ENCODE data around the gene USP6NL.
"Not testable (repeated sequence)": the region's sequence is repeated elsewhere in the genome, so short reads cannot be mapped to it uniquely, and the experiment has no call there.

Gene USP6NL

DNA sequence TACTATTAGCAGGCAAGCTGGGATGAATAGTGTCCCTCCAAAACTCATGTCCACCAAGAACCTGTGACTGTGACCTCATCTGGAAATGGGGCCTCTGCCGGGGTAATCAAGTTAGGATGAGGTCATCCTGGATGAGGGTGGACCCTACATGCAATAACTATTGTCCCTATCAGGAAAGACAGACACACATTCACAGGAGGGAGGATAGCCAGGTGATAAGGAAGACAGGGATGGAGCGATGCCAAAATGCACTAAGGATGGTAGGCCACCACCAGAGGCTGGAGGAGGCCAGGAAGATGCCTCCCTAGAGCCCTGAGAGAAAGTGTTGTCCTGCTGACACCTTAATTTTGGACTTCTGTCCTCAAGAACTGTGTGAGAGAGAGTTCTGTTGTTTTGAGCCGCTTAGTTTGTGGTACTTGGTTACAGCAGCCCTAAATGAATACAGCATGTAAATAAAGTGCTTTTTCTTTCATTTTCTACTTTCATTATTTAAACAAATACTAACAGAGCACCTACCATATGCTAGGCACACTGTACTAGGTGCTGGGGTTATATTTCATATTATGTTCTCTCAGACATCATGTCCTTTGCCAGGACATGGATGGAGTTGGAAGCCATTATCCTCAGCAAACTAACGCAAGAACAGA is 111.9 kb downstream of the USP6NL start:
- TF ChIP-seq POLR2AphosphoS5 (IDR thresholded peaks at IDR 0.05; ENCODE audit: low read depth) (no peak), GABPA (IDR thresholded peaks at IDR 0.05; ENCODE audit: low read depth) (no peak), SPI1 (IDR thresholded peaks at IDR 0.05; ENCODE audit: borderline replicate concordance, low read depth) (no peak)
- no peak for DNase-seq (ENCODE audit: low read depth in 1 of 2, low spot score in 1 of 2)
- Histone ChIP-seq H3K27ac (replicated peaks) (no peak overlapping the region), H3K4me3 (replicated peaks; ENCODE audit: insufficient read depth, low read length) (no peak overlapping the region), H3K27me3 (ENCODE audit: insufficient read depth, poor library complexity, severe bottlenecking) (no peaks in the 10 kb centered on the region)

DNA sequence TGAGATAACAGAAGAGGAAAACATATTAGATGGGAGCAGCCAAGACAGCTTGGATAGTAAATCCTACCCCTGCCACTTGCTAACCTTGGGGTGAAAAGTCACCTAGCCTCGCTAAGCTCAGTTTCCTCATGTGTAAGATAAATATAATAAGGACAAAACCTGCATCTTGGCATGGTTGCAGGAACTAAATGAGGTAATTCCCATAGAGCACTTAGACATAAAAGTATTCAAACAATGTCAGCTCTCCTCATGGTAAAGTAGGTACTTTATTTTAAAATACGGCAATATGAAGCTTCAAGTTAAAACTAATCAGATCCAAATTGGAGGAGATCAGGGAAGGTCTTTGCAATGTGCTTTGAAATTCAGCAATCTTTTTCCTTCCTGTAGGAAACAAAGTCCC is 113.1 kb downstream of the USP6NL start:
- TF ChIP-seq, protein P1, sequence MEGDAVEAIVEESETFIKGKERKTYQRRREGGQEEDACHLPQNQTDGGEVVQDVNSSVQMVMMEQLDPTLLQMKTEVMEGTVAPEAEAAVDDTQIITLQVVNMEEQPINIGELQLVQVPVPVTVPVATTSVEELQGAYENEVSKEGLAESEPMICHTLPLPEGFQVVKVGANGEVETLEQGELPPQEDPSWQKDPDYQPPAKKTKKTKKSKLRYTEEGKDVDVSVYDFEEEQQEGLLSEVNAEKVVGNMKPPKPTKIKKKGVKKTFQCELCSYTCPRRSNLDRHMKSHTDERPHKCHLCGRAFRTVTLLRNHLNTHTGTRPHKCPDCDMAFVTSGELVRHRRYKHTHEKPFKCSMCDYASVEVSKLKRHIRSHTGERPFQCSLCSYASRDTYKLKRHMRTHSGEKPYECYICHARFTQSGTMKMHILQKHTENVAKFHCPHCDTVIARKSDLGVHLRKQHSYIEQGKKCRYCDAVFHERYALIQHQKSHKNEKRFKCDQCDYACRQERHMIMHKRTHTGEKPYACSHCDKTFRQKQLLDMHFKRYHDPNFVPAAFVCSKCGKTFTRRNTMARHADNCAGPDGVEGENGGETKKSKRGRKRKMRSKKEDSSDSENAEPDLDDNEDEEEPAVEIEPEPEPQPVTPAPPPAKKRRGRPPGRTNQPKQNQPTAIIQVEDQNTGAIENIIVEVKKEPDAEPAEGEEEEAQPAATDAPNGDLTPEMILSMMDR (IDR thresholded peaks at IDR 0.05; ENCODE audit: insufficient read depth, low read length): no peak
- TF ChIP-seq, protein P2, sequence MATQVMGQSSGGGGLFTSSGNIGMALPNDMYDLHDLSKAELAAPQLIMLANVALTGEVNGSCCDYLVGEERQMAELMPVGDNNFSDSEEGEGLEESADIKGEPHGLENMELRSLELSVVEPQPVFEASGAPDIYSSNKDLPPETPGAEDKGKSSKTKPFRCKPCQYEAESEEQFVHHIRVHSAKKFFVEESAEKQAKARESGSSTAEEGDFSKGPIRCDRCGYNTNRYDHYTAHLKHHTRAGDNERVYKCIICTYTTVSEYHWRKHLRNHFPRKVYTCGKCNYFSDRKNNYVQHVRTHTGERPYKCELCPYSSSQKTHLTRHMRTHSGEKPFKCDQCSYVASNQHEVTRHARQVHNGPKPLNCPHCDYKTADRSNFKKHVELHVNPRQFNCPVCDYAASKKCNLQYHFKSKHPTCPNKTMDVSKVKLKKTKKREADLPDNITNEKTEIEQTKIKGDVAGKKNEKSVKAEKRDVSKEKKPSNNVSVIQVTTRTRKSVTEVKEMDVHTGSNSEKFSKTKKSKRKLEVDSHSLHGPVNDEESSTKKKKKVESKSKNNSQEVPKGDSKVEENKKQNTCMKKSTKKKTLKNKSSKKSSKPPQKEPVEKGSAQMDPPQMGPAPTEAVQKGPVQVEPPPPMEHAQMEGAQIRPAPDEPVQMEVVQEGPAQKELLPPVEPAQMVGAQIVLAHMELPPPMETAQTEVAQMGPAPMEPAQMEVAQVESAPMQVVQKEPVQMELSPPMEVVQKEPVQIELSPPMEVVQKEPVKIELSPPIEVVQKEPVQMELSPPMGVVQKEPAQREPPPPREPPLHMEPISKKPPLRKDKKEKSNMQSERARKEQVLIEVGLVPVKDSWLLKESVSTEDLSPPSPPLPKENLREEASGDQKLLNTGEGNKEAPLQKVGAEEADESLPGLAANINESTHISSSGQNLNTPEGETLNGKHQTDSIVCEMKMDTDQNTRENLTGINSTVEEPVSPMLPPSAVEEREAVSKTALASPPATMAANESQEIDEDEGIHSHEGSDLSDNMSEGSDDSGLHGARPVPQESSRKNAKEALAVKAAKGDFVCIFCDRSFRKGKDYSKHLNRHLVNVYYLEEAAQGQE (IDR thresholded peaks at IDR 0.05; ENCODE audit: insufficient replicate concordance, low read depth): no peak
- no peak for TF ChIP-seq SPI1 (IDR thresholded peaks at IDR 0.05; ENCODE audit: borderline replicate concordance, low read depth)
- TF ChIP-seq GABPA (IDR thresholded peaks at IDR 0.05; ENCODE audit: low read depth): no peak
- TF ChIP-seq POLR2AphosphoS5 (IDR thresholded peaks at IDR 0.05; ENCODE audit: low read depth): no peak
- Histone ChIP-seq H3K27ac (replicated peaks) (no peak overlapping the region), H3K27me3 (ENCODE audit: insufficient read depth, poor library complexity, severe bottlenecking) (no peaks in the 10 kb centered on the region), H3K4me3 (replicated peaks; ENCODE audit: insufficient read depth, low read length) (no peak overlapping the region)
- DNase-seq (ENCODE audit: low read depth in 1 of 2, low spot score in 1 of 2): no peak

DNA sequence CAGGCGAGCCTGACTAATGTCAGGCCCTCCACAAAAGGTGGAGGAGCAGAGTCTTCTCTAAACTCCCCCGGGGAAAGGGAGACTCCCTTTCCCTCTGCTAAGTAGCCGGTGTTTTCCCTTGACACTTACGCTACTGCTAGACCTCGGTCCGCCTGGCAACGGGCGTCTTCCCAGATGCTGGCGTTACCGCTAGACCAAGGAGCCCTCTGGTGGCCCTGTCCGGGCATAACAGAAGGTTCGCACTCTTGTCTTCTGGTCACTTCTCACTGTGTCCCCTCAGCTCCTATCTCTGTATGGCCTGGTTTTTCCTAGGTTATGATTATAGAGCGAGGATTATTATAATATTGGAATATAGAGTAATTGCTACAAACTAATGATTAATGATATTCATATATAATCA is 116.5 kb downstream of the USP6NL start:
- H3K27ac ChIP-seq (replicated peaks); DNase-seq (ENCODE audit: low read depth in 1 of 2, low spot score in 1 of 2); H3K4me3 ChIP-seq (replicated peaks; ENCODE audit: insufficient read depth, low read length); H3K27me3 ChIP-seq (ENCODE audit: insufficient read depth, poor library complexity, severe bottlenecking): not testable (repeated sequence)

DNA sequence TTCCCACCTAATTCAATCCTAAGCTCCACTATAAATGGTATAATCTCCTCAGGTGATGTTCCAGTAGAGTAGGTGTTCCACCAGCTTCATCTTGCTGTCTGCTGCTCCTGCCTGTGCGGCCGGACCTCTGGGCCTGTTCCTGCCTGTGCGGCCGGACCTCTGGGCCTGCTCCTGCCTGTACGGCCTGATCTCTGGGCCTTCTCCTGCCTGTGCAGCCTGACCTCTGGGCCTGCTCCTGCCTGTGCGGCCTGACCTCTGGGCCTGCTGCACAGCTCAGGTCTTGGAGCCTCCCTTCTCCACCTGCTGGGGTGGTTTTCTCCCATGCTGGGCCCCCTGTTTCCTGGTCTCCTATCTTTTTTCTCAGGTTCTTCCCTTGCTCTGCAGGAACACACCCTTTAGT is 117.8 kb downstream of the USP6NL start:
- TF ChIP-seq GABPA (IDR thresholded peaks at IDR 0.05; ENCODE audit: low read depth): no peak
- TF ChIP-seq, protein P1 (IDR thresholded peaks at IDR 0.05; ENCODE audit: insufficient read depth, low read length): no peak
- TF ChIP-seq, protein P2 (IDR thresholded peaks at IDR 0.05; ENCODE audit: insufficient replicate concordance, low read depth): no peak
- TF ChIP-seq SPI1 (IDR thresholded peaks at IDR 0.05; ENCODE audit: borderline replicate concordance, low read depth): no peak
- no peak for TF ChIP-seq POLR2AphosphoS5 (IDR thresholded peaks at IDR 0.05; ENCODE audit: low read depth)
- Histone ChIP-seq H3K4me3 (replicated peaks; ENCODE audit: insufficient read depth, low read length) (no peak overlapping the region), H3K27me3 (ENCODE audit: insufficient read depth, poor library complexity, severe bottlenecking) (no peaks in the 10 kb centered on the region), H3K27ac (replicated peaks) (no peak overlapping the region)
- DNase-seq (ENCODE audit: low read depth in 1 of 2, low spot score in 1 of 2): no peak

DNA sequence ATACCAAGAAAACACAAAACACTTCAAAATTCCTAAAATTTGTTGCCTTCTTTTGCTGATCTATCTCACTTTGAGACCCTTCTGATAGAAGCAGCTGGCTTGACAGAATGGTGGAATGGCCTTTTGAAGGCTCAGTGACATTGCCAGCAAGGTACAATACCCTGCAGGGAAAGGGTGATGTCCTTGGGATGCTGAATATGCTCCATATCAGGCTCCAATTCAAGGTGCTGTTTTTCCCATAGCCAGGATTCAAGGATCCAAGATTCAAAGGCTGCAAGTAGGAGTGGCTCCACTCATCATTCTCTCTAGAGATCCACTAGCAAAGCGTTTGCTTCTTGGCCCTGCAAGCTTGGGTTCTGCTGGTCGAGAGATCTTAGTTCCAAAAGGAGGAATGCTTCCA is 120.4 kb downstream of the USP6NL start:
- no peak overlapping the region for H3K4me3 ChIP-seq (replicated peaks; ENCODE audit: insufficient read depth, low read length)
- no peak overlapping the region for H3K27ac ChIP-seq (replicated peaks)
- TF ChIP-seq SPI1 (IDR thresholded peaks at IDR 0.05; ENCODE audit: borderline replicate concordance, low read depth): no peak
- no peak for TF ChIP-seq POLR2AphosphoS5 (IDR thresholded peaks at IDR 0.05; ENCODE audit: low read depth)
- TF ChIP-seq GABPA (IDR thresholded peaks at IDR 0.05; ENCODE audit: low read depth): no peak
- TF ChIP-seq, protein P1 (IDR thresholded peaks at IDR 0.05; ENCODE audit: insufficient read depth, low read length): no peak
- TF ChIP-seq, protein P2 (IDR thresholded peaks at IDR 0.05; ENCODE audit: insufficient replicate concordance, low read depth): no peak
- H3K27me3 ChIP-seq (ENCODE audit: insufficient read depth, poor library complexity, severe bottlenecking): no peaks in the 10 kb centered on the region
- no peak for DNase-seq (ENCODE audit: low read depth in 1 of 2, low spot score in 1 of 2)

Data from HL-60 (cell line).